ENCODE data around the gene OR12D1.

- no peak for TF ChIP-seq CTCF (IDR thresholded peaks at IDR 0.05; ENCODE audit: low read length)
- TF ChIP-seq EZH2 (optimal IDR thresholded peaks at IDR 0.05; ENCODE audit: low read depth, low read length) = no peak
- no peak for TF ChIP-seq EZH2phosphoT487 (IDR thresholded peaks at IDR 0.05; ENCODE audit: low read length)
These were observed 26.2 kb upstream of the OR12D1 start for GRCh38 chr6:29388533-29388932.
